Heart left ventricle (tissue), 13 donors: ENCODE data around the gene RBM26.

Experiments used
- POLR2A ChIP-seq, 2 donors: fragments of 450-650 bp; IDR thresholded peaks; one replicate each; pipeline ENCODE4 v1.6.1; 2017; ENCODE audit warnings: antibody characterized with exemption in 2 of 2, mild to moderate bottlenecking in 2 of 2, moderate library complexity in 2 of 2
- TF ChIP-seq, protein P1 (sequence below), 12 donors: fragments of 200-600 bp; sonication (generic) in 4 of 12; IDR thresholded peaks; one replicate each; pipeline versions ENCODE4 v1.5.0 to v1.8.0; 2018 to 2022; ENCODE audit warnings: antibody characterized with exemption in 12 of 12, mild to moderate bottlenecking in 5 of 12
- donor health status: ischemic (EF 13 %, LVEDD 7.1; RV severe dilation, severe dysfunction).
- donor health status: DM: no; HTN: yes; CAD: no.
- donor health status: DM: no; HTN: no; CAD: no.
- donor health status: ischemic (EF 25% LVEDD 6.9; RV normal size, moderate dysfunction).
- donor health status: ischemic (EF 25% LVEDD 5.7; RV mildly dilated, moderate dysfunction).
- donor health status: ischemic (EF 35%, LVEDD 5.7; RV mildly dilated, moderate dysfunction).
- donor health status: nonischemic (EF 11% LVEDD 7.7; RV severe dilation, severe dysfunction).
- donor health status: DM: yes; HTN: yes; CAD: no.
- donor health status: PGD.
- donor health status: ischemic (EF 29% LVEDD 5.4; RV normal size, mild dysfunction).
- donor health status: nonischemic (EF 23%, LVEDD 6.1; RV moderate dilation, normal function).

DNA sequence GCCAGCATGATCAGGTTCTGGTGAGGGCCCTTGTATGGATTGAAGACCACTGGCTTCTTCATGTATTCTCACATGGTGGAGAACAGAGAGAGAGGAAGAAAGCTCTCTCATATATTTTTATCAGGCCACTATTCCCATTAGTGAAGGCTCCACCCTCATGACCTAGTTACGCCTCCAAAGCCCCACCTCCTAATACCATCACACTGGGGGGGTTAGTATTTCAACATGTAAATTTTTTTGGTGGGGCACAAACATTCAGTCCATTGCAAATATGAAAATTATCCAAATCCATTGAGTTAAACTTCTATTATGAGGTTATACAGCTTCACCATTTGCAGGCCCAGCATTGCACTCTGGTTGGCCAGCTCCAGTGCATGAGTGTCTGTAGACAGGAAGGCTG is 33.2 kb upstream of the RBM26 start:
- TF ChIP-seq, protein P1, sequence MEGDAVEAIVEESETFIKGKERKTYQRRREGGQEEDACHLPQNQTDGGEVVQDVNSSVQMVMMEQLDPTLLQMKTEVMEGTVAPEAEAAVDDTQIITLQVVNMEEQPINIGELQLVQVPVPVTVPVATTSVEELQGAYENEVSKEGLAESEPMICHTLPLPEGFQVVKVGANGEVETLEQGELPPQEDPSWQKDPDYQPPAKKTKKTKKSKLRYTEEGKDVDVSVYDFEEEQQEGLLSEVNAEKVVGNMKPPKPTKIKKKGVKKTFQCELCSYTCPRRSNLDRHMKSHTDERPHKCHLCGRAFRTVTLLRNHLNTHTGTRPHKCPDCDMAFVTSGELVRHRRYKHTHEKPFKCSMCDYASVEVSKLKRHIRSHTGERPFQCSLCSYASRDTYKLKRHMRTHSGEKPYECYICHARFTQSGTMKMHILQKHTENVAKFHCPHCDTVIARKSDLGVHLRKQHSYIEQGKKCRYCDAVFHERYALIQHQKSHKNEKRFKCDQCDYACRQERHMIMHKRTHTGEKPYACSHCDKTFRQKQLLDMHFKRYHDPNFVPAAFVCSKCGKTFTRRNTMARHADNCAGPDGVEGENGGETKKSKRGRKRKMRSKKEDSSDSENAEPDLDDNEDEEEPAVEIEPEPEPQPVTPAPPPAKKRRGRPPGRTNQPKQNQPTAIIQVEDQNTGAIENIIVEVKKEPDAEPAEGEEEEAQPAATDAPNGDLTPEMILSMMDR (IDR thresholded peaks at IDR 0.05): no peak
- TF ChIP-seq POLR2A (IDR thresholded peaks at IDR 0.05): no peak
